Measurements from ENCODE around the gene ZDHHC9.

The ZDHHC9 gene

DNA sequence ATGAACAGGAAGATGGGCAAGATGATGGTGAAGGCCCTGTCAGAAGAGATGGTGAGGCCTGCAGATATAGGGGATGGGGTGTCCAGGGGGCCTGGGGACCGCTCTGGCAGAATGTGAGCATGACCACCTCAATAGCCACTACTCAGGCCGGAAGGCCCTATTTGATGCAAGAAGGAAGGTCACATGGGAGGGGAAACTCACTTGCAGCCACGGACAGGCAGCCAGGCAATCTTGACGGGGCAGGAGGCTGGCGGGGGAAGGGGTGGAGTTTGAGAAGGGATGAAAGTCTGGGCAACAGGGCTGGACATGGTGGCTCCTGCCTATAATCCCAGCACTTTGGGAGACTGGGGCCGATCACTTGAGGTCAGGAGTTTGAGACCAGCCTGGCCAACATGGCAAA is 55.2 kb downstream of the ZDHHC9 start:
- TF ChIP-seq, protein P1, sequence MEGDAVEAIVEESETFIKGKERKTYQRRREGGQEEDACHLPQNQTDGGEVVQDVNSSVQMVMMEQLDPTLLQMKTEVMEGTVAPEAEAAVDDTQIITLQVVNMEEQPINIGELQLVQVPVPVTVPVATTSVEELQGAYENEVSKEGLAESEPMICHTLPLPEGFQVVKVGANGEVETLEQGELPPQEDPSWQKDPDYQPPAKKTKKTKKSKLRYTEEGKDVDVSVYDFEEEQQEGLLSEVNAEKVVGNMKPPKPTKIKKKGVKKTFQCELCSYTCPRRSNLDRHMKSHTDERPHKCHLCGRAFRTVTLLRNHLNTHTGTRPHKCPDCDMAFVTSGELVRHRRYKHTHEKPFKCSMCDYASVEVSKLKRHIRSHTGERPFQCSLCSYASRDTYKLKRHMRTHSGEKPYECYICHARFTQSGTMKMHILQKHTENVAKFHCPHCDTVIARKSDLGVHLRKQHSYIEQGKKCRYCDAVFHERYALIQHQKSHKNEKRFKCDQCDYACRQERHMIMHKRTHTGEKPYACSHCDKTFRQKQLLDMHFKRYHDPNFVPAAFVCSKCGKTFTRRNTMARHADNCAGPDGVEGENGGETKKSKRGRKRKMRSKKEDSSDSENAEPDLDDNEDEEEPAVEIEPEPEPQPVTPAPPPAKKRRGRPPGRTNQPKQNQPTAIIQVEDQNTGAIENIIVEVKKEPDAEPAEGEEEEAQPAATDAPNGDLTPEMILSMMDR (IDR thresholded peaks at IDR 0.05): no peak

DNA sequence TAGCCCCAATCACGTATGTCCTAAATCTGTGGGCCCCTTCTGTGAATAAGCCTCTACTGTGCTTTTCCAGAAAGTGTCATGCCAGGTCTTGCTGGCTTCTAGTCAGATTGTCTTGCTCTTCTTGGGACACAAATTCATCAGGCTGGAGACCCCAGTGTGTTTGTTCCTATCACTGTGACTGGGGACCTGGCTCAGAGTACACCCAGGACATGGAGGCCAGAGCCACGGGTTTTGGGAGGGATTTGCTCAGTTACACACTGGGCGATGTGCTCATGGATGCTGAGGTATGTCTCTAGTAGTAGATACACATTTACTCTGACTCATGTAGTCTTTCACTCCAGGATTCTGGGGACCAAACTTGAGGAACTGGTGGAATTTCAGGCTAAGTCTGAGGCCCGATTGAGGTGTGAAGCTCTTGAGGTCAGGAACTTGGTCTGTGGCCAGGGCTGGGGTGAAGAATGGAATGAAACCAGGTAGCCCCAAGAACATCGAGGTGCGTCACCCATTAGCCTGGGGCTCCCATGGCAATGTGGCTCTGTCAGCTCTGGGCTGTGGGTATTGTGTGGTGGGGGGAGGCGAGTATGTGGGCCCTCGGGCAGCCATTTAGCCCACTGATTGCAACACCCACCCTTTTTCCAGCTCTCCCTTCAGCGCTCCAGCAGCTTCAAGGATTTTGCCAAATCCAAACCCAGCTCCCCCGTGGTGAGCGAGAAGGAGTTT is 56.2 kb downstream of the ZDHHC9 start:
- TF ChIP-seq, protein P1 (IDR thresholded peaks at IDR 0.05): no peak

DNA sequence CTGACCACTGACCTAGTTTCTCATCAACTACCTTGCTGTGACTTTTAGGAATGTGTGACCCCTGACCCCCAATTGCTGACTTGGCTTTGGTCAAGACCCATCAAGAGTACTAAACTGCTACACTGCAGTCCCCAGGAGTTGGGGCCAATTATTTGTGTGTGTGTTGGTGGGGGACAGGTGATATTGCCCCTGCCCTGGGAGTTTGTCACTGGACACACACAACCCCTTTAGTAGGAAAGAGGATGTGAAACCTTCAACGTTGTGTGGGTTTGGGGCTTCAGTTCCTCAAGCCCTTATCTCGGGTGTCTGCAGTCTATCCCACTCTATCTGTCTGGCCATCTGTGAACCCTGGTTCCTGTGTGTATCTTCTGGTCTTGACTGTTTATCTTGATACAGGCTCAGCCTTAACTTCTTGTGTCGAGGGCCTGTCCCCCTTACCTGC is 57.5 kb downstream of the ZDHHC9 start:
- TF ChIP-seq, protein P1 (IDR thresholded peaks at IDR 0.05): no peak

DNA sequence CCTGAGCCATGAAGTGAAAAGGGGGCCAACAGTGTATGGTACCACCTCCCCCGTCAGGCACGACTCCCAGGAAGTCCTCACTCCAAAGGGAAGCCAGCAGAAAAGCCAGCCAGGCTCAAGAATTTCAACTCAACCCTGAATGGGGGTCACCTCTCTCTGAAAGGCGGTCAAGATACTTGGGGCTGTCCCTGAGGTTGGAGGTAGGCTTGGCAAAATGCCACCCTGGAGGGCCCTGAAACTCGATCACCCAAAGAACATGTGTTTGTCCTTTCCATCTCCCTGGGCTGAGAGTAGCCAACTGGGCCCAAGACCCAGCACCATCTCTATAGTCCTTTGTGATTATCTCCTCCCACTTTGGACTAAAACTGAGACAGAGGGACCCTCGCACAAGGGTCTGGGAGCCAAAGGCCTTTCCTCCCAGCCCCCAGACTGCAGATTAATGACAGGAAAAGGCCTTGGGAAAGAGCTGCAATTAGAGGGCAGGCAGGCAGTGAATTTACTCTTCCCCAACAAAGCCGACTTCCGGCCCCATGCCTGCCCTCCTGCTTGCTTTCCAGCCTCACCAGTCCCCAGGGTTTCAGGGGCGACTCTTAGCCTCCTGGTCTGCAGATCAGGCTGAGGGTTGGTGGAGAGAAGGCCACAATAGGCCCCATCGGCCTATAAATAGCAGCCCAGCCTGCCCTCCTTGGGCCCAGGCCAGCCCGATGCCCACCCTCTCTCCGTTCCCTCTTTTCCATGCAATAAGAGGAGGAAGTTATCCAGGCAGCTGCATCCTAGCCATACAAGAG is 58.3 kb downstream of the ZDHHC9 start:
- TF ChIP-seq, protein P1 (IDR thresholded peaks at IDR 0.05): no peak

DNA sequence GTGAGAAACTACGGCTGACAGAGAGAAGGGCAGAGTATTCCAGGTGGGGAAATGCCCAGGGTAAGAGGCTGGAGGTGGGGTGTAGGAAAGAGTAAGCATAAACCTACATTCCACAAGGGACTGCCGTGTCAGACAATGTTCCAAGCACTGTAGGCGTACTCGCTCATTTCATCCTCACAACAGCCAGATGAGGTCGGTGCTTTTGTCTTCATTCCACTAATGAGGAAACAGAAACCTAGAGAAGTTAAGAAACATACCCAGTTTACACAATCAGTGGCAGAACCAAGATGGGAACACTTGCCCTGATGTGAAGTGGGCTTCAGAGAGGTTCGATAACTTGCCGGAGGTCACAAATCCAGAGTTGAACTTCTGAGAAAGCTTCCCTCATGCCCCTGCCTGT is 59.3 kb downstream of the ZDHHC9 start:
- TF ChIP-seq, protein P1 (IDR thresholded peaks at IDR 0.05): no peak

DNA sequence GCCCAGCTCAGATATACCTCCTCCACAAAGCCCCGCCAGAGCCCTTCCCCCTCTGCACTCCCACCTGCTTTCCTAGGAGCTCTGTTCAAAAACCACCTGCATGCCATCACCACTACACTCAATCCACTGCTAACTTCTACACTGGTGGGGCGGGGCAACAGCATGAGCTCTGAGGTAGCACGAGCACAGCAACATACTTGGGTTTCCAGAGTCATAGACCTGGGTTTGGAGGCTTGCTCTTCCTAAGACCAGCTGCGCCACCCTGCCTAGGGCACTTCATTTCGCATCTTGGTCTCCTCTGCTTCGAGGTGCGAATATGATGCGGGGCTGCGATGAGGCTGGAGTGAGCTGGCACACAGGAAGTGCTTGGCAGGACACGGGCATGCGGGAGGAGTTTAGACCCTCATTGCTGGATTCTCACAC is 60.4 kb downstream of the ZDHHC9 start:
- TF ChIP-seq, protein P1 (IDR thresholded peaks at IDR 0.05): no peak

DNA sequence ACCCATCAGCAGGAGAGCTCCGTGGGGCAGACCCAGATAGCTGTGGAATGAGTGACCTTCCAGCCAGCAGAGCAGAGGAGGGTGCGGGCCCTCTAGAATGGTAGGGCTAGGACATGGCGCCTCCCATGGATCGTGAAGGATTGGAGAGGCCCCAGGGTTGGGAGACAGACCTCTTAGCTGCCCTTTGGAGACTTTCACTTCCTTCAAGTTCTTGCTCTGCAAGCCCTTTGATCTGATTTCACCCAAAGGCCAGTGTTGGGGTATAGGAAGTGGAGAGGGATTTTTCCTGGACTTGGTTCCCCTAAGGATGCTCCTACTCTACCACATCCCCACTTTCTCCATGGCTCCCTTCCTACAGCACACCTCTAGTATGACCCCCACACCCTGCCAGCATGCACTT is 61.0 kb downstream of the ZDHHC9 start:
- TF ChIP-seq, protein P1 (IDR thresholded peaks at IDR 0.05): no peak

All from LNCAP (cell line).